ENCODE data around the gene TM4SF5.

TM4SF5 gene

GRCh38 chr17:4768298-4768697, 3.4 kb upstream of the TM4SF5 start:
- H3K27me3 ChIP-seq (replicated peaks; ENCODE audit: control insufficient read depth, insufficient read depth, low read length), result no peaks in the 10 kb centered on the region
- no peak for TF ChIP-seq CTCF (IDR thresholded peaks at IDR 0.05; ENCODE audit: insufficient read depth, low read length, poor library complexity, severe bottlenecking)
- H3K36me3 ChIP-seq (ENCODE audit: control insufficient read depth, insufficient read depth, low read length), result no peaks in the 10 kb centered on the region
- no peak overlapping the region for H3K4me3 ChIP-seq (replicated peaks; ENCODE audit: low read depth, low read length)
- DNase-seq (ENCODE audit: extremely low read depth, insufficient read length), result no peak

GRCh38 chr17:4769628-4770027, 2.1 kb upstream of the TM4SF5 start:
- no peak for DNase-seq (ENCODE audit: extremely low read depth, insufficient read length)
- H3K36me3 ChIP-seq (ENCODE audit: control insufficient read depth, insufficient read depth, low read length), result no peaks in the 10 kb centered on the region
- no peaks in the 10 kb centered on the region for H3K27me3 ChIP-seq (replicated peaks; ENCODE audit: control insufficient read depth, insufficient read depth, low read length)
- no peak for TF ChIP-seq CTCF (IDR thresholded peaks at IDR 0.05; ENCODE audit: insufficient read depth, low read length, poor library complexity, severe bottlenecking)
- no peak overlapping the region for H3K4me3 ChIP-seq (replicated peaks; ENCODE audit: low read depth, low read length)

GRCh38 chr17:4772235-4772613, 538 bp downstream of the TM4SF5 start:
- Histone ChIP-seq H3K36me3 (ENCODE audit: control insufficient read depth, insufficient read depth, low read length) (no peaks in the 10 kb centered on the region), H3K4me3 (replicated peaks; ENCODE audit: low read depth, low read length) (no peak overlapping the region), H3K27me3 (replicated peaks; ENCODE audit: control insufficient read depth, insufficient read depth, low read length) (no peaks in the 10 kb centered on the region)
- TF ChIP-seq CTCF (IDR thresholded peaks at IDR 0.05; ENCODE audit: insufficient read depth, low read length, poor library complexity, severe bottlenecking), result no peak
- DNase-seq (ENCODE audit: extremely low read depth, insufficient read length), result no peak

- TF ChIP-seq CTCF (IDR thresholded peaks at IDR 0.05; ENCODE audit: insufficient read depth, low read length, poor library complexity, severe bottlenecking), result no peak
- Histone ChIP-seq H3K4me3 (replicated peaks; ENCODE audit: low read depth, low read length) (no peak overlapping the region), H3K27me3 (replicated peaks; ENCODE audit: control insufficient read depth, insufficient read depth, low read length) (no peaks in the 10 kb centered on the region), H3K36me3 (ENCODE audit: control insufficient read depth, insufficient read depth, low read length) (no peaks in the 10 kb centered on the region)
- DNase-seq (ENCODE audit: extremely low read depth, insufficient read length), result no peak
Measured at GRCh38 chr17:4777969-4778760, 6.5 kb downstream of the TM4SF5 start.

GRCh38 chr17:4780325-4780955, 8.8 kb downstream of the TM4SF5 start:
- TF ChIP-seq CTCF (IDR thresholded peaks at IDR 0.05; ENCODE audit: insufficient read depth, low read length, poor library complexity, severe bottlenecking), result no peak
- no peaks in the 10 kb centered on the region for H3K36me3 ChIP-seq (ENCODE audit: control insufficient read depth, insufficient read depth, low read length)
- DNase-seq (ENCODE audit: extremely low read depth, insufficient read length), result no peak

More at GRCh38 chr17:4780325-4780955, 8.8 kb downstream of the TM4SF5 start:
- Histone ChIP-seq H3K4me3 (replicated peaks; ENCODE audit: low read depth, low read length) (no peak overlapping the region), H3K27me3 (replicated peaks; ENCODE audit: control insufficient read depth, insufficient read depth, low read length) (no peaks in the 10 kb centered on the region; the same call in 1 of the 2 replicates)

Data from GM06990 (cell line).